Endothelial cell of umbilical vein (primary cell): ENCODE measurements around the gene BBC3. TPM values are rescaled to one million over a fixed set of nuclear protein-coding genes. Genes with fewer than 3 reads are reported as not detected.

Source experiments
- BruUV-seq: library from RNA; stranded (reverse); fragments of 400-500 nt; replicated peaks from 2 replicates; lab custom pipeline; 2021; lab: Mats Ljungman, UMichigan
- CTCF ChIA-PET: fragments of 300-600, 350-600 bp; sonication (Branson Sonifier 250); formaldehyde crosslinking; loops from one replicate; lab custom pipeline; 2021; ENCODE audit warnings: antibody characterized with exemption, inconsistent platforms; lab: Charles Lee
- POLR2A ChIA-PET: fragments of 300-600, 350-600 bp; sonication (Branson Sonifier 250); formaldehyde crosslinking; loops from one replicate; lab custom pipeline; 2021; ENCODE audit warnings: antibody characterized with exemption, inconsistent platforms; lab: Charles Lee
- DNase-seq: peaks from one replicate; pipeline ENCODE4 v3.0.0-alpha.2; 2011; ENCODE audit warnings: low read depth, low spot score
- FAIRE-seq: peaks from 2 replicates; lab custom pipeline; 2011; peaks lifted over from hg19 to GRCh38; lab: Jason Lieb, UNC
- H2AFZ ChIP-seq: 2 replicates; pipeline ENCODE4 v1.6.0; 2012; ENCODE audit warnings: low read depth, low read length, control low read depth, inconsistent platforms
- H3K27ac ChIP-seq: 2 replicates; pipeline ENCODE4 v1.5.1; 2011; ENCODE audit warnings: low read depth, mild to moderate bottlenecking, control low read depth, low read length, moderate library complexity; ENCODE audit not compliant: insufficient read depth
- H3K27me3 ChIP-seq, 2 experiments: 2 replicates each; pipeline versions ENCODE4 v1.6.0 to v1.6.1; 2011; ENCODE audit warnings: low read length in 2 of 2, mixed read lengths in 1 of 2; ENCODE audit not compliant: control insufficient read depth in 2 of 2, insufficient read depth in 2 of 2
- H3K36me3 ChIP-seq, 2 experiments: 2 replicates in 1 of 2; 3 replicates in 1 of 2; pipeline ENCODE4 v1.5.1; 2011; ENCODE audit warnings: low read length in 2 of 2, mild to moderate bottlenecking in 1 of 2, moderate library complexity in 1 of 2; ENCODE audit not compliant: control insufficient read depth in 2 of 2, insufficient read depth in 2 of 2; ENCODE audit errors: extremely low read depth in 1 of 2
- H3K4me1 ChIP-seq: 3 replicates; pipeline ENCODE4 v1.5.1; 2011; ENCODE audit warnings: mild to moderate bottlenecking, low read length; ENCODE audit not compliant: control insufficient read depth, insufficient read depth; ENCODE audit errors: extremely low read depth
- H3K4me2 ChIP-seq: 2 replicates; pipeline ENCODE4 v1.6.1; 2011; ENCODE audit warnings: low read length, control low read depth, mixed read lengths; ENCODE audit not compliant: insufficient read depth
- H3K4me3 ChIP-seq, 3 experiments: fragments of 200-600 bp in 1 of 3; sonication (generic), shearing (Covaris generic) in 1 of 3; replicated peaks in 1 of 3; 2 replicates each; pipeline ENCODE4 v1.5.1; 2011 to 2016; ENCODE audit warnings: control low read depth in 3 of 3, low read length in 3 of 3, mild to moderate bottlenecking in 2 of 3, inconsistent platforms in 1 of 3, low read depth in 1 of 3, moderate library complexity in 1 of 3; ENCODE audit not compliant: insufficient read depth in 1 of 3
- H3K79me2 ChIP-seq: 2 replicates; pipeline ENCODE4 v1.6.0; 2012; ENCODE audit warnings: low read length, inconsistent platforms; ENCODE audit not compliant: control insufficient read depth, insufficient read depth
- H3K9ac ChIP-seq: replicated peaks from 2 replicates; pipeline ENCODE3; 2011; ENCODE audit warnings: low read length, control low read depth; ENCODE audit not compliant: insufficient read depth; ENCODE audit errors: extremely low read depth
- H3K9me1 ChIP-seq: replicated peaks from 3 replicates; pipeline ENCODE4 v1.6.0; 2011; ENCODE audit warnings: mild to moderate bottlenecking, low read length; ENCODE audit not compliant: control insufficient read depth, insufficient read depth; ENCODE audit errors: extremely low read depth
- H3K9me3 ChIP-seq: replicated peaks from 2 replicates; pipeline ENCODE4 v1.5.1; 2012; ENCODE audit warnings: low read length, inconsistent platforms; ENCODE audit not compliant: control insufficient read depth, insufficient read depth
- H4K20me1 ChIP-seq: replicated peaks from 2 replicates; pipeline ENCODE3; 2011; ENCODE audit warnings: mild to moderate bottlenecking, low read length; ENCODE audit not compliant: control insufficient read depth, insufficient read depth; ENCODE audit errors: extremely low read depth
- FOS ChIP-seq: IDR thresholded peaks from 2 replicates; pipeline ENCODE4 v1.6.1; 2011; ENCODE audit warnings: mild to moderate bottlenecking, low read length, moderate library complexity, borderline replicate concordance; ENCODE audit not compliant: insufficient read depth
- JUN ChIP-seq: IDR thresholded peaks from 2 replicates; pipeline ENCODE4 v1.6.1; 2011; ENCODE audit warnings: borderline replicate concordance, low read depth; ENCODE audit not compliant: insufficient read length, insufficient read depth
- MYC ChIP-seq: IDR thresholded peaks from one replicate; pipeline ENCODE4 v1.6.1; 2011; ENCODE audit warnings: mild to moderate bottlenecking, low read depth, low read length
- POLR2A ChIP-seq: IDR thresholded peaks from 2 replicates; pipeline ENCODE4 v1.6.1; 2012; ENCODE audit warnings: low read depth, mild to moderate bottlenecking, control low read depth, low read length
- POLR2AphosphoS5 ChIP-seq: IDR thresholded peaks from 2 replicates; pipeline ENCODE4 v1.6.1; 2012; ENCODE audit warnings: low read depth, mild to moderate bottlenecking, control low read depth, low read length, moderate library complexity; ENCODE audit not compliant: insufficient read depth
- dilution Hi-C: fragments of 300-500 bp; cut with MboI; formaldehyde crosslinking; loops from one replicate; pipeline ENCODE4 v1.15.0; 2019; ENCODE audit warnings: low sequenced_read_pairs; ENCODE audit not compliant: extremely low pct_ligation_motif_present
- intact Hi-C: fragments of 100-400 bp; cut with micrococcal nuclease; formaldehyde crosslinking; loops from one replicate; pipeline ENCODE4 v1.10.0; 2022
- polyA plus RNA-seq, 4 experiments: library from polyadenylated mRNA; depleted of rRNA in 3 of 4; stranded (reverse) in 3 of 4; unstranded in 1 of 4; fragments of >200 nt; gene quantifications; 2 replicates each; pipeline versions ENCODE4 v1.2.1 to v1.2.3, GENCODE V29; 2011 to 2012; ENCODE audit warnings: missing spikeins in 1 of 4
- total RNA-seq: library from RNA; stranded (reverse); gene quantifications from 2 replicates; pipeline ENCODE4 v1.2.3, GENCODE V29; 2021

Gene BBC3
- total and polyA plus RNA-seq, 2 donors (not counting 3 experiments of a cell fraction or from before 2014, with no cell fraction given) = 11.3 to 35.7 TPM

DNA sequence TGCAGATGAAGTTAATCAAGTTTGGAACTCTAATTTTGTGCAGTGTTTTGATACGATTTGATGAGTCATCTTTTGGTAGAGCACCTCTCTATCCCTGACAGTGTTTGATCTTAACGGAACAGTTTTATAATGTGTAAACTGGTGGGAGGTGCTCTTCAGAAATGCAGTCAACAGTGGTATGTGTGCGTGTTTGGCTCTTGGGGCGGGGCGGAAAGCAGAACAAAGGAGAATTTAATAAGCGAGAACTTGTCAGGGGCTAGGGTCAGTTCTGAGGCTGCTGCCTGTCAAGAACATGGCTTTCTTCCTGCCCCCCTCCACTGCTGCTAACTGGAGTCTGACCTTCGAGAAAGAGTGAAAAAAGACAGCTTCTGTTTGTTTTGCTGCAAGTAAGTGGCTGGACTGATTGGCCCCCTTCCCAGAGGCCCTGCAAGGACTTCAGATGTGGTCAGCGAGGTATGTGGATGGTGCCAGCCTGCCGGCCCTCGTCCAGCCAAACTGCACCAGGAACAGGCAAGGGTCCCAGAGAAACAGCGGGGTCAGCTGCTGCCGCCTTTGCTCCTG is 40.8 kb downstream of the BBC3 start:
- intact Hi-C loops = loop anchor here (1.0 to 5.0 kb wide), 2 partner anchors 14 to 33 kb away; no protein-coding TSS in a partner anchor
- H4K20me1 ChIP-seq = no peaks in the 10 kb centered on the region
- peak overlapping the region; percentile 67 for H3K4me2 ChIP-seq
- H3K79me2 ChIP-seq = peaks cover 27% of the 10 kb centered on the region
- H3K27ac ChIP-seq = peak overlapping the region; percentile 96
- DNase-seq (peak; percentile 97), FAIRE-seq (peak; percentile 98)
- TF ChIP-seq MYC (no peak), FOS (peak; percentile 46), POLR2AphosphoS5 (peak; percentile 40), JUN (peak; percentile 79)
- H3K27me3 ChIP-seq = no peaks in the 10 kb centered on the region
- ChIA-PET CTCF (interaction anchor here (1.0 to 4.7 kb wide), 11 partner anchors 10 to 58 kb away, joined by 3 to 28 read pairs (median 8); no protein-coding TSS in a partner anchor), POLR2A (interaction anchor here (1.2 kb wide), 1 partner anchor 36 kb away, joined by 3 read pairs; no protein-coding TSS in a partner anchor)
- BruUV-seq = no TSS peak
- H3K9me1 ChIP-seq = no peaks in the 10 kb centered on the region
- peak overlapping the region in 1 of 3 experiments; percentile 20 for H3K4me3 ChIP-seq
- peaks cover 0 to 5% of the 10 kb centered on the region in 2 experiments for H3K36me3 ChIP-seq
- dilution Hi-C loops = no loop called here
- H3K9me3 ChIP-seq = no peaks in the 10 kb centered on the region
- peaks cover 24% of the 10 kb centered on the region for H3K4me1 ChIP-seq
- peak overlapping the region; percentile 87 for H3K9ac ChIP-seq
- H2AFZ ChIP-seq = no peak overlapping the region

DNA sequence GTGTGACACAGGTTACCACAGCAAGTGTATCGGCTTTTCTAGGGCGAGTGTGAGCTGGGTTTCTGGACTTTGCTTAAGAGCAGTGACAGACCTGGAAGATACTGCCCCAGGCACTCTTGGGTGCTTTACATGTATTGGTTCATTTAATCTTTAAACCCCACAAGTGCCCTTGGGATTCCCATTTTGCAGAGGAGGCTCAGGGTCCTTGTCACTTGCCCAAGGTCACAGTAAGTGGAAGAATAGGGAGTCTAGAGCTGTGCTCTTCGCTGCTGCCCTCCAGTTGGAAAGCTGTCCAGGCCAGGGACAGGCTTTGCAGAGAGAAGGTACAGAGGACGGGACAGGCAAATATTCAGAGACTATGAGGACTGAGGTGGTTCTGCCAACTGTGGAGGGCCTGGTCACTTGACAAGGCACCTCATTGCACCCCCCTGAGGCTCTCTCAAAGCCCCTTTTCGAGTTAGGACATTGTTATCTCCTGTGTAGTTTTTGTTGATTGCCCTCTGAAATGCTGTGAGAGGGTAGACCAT is 42.4 kb downstream of the BBC3 start:
- intact Hi-C loops = no loop called here
- H3K9me3 ChIP-seq = no peaks in the 10 kb centered on the region
- H2AFZ ChIP-seq = no peak overlapping the region
- no peak overlapping the region for H3K9ac ChIP-seq
- no peaks in the 10 kb centered on the region for H3K9me1 ChIP-seq
- DNase-seq = no peak
- ChIA-PET CTCF (interaction anchor here (0.6 to 2.3 kb wide), 4 partner anchors 11 to 56 kb away, joined by 3 to 9 read pairs (median 4); no protein-coding TSS in a partner anchor), POLR2A (no interaction called here)
- dilution Hi-C loops = no loop called here
- peaks cover 28% of the 10 kb centered on the region for H3K79me2 ChIP-seq
- H3K4me3 ChIP-seq = no peak overlapping the region
- H3K4me2 ChIP-seq = no peak overlapping the region
- TF ChIP-seq POLR2A = no peak
- H3K27ac ChIP-seq = peak overlapping the region; percentile 9
- H4K20me1 ChIP-seq = no peaks in the 10 kb centered on the region
- peaks cover 23% of the 10 kb centered on the region for H3K4me1 ChIP-seq
- no peak for FAIRE-seq
- no peaks in the 10 kb centered on the region for H3K27me3 ChIP-seq
- BruUV-seq = no TSS peak
- peaks cover 0 to 6% of the 10 kb centered on the region in 2 experiments for H3K36me3 ChIP-seq
